HuH-7.5 (cell line): ENCODE data around the gene PARP9.
"Not testable (repeated sequence)": the region's sequence is repeated elsewhere in the genome, so short reads cannot be mapped to it uniquely, and the experiment has no call there.

Experiments used
- DNase-seq: peaks from one replicate; pipeline ENCODE4 v3.0.0; 2011; ENCODE audit warnings: low spot score

PARP9 gene

DNA sequence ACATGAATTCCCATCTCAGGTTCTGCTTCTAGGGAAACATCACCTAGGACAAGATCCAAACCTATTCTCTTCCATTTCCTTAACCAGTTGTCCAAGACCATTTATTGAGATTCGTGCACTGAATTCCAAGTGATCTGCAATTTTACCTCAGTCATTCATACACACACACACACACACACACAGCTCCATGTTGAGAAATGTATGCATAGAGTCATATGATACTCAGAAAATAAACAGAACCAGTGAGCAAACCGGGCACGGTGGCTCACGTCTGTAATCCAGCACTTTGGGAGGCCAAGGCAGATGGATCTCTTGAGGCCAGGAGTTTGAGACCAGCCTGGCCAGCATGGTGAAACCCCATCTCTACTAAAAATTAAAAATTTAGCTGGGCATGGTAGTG, 43.2 kb downstream of the PARP9 start:
- DNase-seq = no peak

DNA sequence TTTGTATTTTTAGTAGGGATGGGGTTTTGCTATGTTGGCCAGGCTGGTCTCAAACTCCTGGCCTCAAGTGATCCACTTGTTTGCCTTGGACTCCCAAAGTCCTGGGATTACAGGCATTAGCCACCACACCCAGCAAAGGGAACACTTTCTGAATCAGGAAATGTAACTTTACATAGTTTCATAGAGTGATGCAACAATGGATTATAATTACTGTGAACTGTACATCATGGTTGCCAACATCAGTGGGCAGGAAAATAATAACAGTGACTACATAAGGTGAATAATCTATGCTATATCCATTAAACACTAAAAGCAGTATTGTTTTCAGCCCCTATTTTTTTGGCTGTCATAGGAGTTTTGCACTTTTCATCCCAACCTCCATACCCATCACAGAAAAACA, 44.4 kb downstream of the PARP9 start:
- no peak for DNase-seq

DNA sequence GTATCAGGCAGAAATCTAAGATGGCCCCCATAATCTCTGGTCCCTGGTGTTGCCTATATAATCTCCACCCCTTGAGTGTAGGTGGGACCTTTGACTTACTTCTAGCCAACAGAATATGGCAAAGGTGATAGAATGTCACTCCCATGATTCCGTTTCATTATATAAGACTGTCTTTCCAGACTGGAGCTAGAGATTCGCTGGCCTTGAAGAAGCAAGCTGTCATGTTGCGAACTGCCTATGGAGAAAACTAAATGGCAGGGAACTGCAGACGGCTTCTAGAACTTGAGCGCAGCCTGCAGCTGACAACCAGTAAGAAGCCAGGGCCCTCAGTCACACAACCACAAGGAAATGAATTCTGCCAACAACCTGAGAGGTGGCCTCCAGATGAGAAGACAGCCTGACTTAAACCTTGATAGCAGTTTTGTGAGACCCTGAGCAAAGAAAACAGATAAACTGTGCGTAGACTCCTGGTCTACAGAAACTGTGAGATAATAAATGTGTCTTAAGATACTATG, 47.2 kb downstream of the PARP9 start:
- DNase-seq = no peak

GRCh38 chr3:122515870-122516269, 48.2 kb downstream of the PARP9 start:
- DNase-seq = peak; percentile 25

GRCh38 chr3:122515020-122515468, 49.1 kb downstream of the PARP9 start:
- no peak for DNase-seq

- DNase-seq = peak; percentile 96
These were observed 49.7 kb downstream of the PARP9 start, which contains the start of gene KPNA1 for GRCh38 chr3:122514123-122515019. TSS of gene KPNA1 (minus strand) at chr3:122514939. CDS start at chr3:122496565, 18,374 bp downstream.

DNA sequence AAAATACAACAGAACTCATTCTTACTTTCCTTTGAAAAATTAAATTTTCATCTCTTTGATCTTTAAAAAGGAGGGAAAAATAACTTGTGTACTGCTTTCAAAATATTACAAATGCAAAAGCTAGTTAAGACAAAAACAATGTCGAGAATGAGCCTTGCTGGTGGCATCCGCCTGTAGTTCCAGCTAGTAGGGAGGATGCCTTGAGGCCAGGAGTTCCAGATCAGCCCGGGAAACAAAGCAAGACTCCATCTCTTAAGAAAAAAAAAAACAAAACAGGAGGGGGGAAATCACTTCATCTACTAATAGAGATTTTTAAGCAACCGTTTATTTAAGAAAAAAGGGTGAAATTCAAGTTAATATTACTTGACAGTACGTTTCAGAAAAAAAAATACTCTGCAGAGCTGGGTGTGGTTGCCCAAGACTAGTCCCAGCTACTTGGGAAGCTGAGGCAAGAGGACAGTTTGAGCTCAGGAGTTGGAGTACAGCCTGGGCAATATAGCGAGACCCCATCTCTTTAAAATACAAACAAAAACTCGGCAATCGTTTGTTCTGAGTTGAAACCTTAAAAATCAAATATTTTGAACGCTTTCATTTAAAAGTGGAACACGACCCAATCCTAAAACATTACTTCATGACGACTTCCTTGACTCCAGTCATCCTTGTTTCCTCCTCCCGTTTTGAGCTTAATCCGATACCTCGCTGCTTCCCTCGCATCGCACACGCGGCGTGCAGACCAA, 50.5 kb downstream of the PARP9 start:
- DNase-seq = no peak

GRCh38 chr3:122512284-122512683, 51.8 kb downstream of the PARP9 start:
- DNase-seq = no peak

DNA sequence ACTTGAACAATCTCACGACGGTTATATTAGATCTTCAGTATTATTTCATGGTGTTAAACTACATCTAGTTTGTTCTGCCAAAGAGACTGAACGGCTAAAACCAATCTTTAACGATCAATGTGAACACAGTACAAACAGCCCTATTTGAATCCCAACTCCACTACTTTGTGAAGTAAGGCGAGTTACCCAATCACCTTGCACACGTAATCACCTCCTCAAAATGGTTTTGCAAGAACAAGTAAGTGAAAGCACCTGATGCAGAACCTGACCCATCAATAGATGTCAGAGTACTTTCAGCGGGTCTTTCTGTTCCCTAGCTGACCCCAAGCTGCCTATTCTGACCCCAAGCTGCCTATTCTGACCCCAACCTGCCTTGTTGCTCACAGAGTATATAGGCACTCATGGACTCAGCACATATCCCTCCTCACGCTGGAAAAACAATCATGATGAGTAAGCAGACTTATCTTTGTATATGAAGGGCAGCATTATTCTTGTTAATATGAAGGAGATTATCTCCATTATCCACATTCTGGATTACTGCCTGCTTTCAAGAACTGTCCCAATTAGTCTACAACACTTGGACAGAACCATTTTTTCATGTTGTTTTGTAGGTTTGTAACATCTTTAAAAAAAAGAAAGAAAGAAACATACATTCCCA, 53.1 kb downstream of the PARP9 start:
- DNase-seq = peak; percentile 13

GRCh38 chr3:122508944-122509343, 55.2 kb downstream of the PARP9 start:
- DNase-seq = not testable (repeated sequence)

GRCh38 chr3:122508135-122508914, 55.8 kb downstream of the PARP9 start:
- no peak for DNase-seq

- no peak for DNase-seq
These were observed 57.6 kb downstream of the PARP9 start for GRCh38 chr3:122506450-122506849.

GRCh38 chr3:122505676-122506075, 58.4 kb downstream of the PARP9 start:
- DNase-seq = no peak

DNA sequence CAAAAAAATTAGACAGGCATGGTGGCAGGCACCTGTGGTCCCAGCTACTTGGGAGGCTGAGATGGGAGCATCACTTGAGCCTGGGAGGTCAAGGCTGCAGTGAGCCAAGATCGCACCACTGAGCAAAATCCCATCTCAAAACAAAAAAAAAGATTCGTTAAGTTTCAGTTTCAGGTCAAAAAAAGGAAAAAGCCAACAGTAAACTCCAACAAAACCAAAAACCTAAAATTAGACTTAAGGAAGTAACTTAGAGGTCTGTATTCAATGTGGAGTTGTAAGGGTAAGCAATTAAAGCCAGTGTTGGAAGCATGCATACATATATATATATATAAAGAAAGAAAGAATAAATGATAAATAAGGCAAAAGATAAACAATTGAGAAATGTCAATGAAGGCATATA, 61.2 kb downstream of the PARP9 start:
- no peak for DNase-seq

DNA sequence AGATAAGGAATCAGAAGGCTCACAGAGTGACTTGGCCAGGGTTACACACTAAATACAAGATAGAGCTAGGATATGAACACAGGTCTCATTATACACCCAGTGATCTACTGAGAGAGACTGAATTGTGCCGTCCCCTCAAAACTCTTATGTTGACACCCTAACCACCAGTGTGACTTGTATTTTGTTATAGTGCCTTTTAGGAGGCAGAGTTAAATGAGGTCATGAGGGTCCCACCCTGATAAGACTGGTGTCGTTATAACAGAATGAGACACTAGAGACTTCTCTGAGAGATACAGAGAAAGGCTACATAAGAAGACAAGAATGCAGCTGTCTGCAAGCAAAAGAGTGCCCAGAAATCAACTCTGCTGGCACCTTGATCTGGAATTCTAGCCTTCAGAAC, 62.0 kb downstream of the PARP9 start:
- DNase-seq = no peak

- not testable (repeated sequence) for DNase-seq
These were observed 63.1 kb downstream of the PARP9 start for GRCh38 chr3:122500964-122501363.

- DNase-seq = no peak
These were observed 65.9 kb downstream of the PARP9 start for GRCh38 chr3:122498152-122498551.

GRCh38 chr3:122497425-122497824, 66.7 kb downstream of the PARP9 start:
- no peak for DNase-seq

GRCh38 chr3:122496508-122496907, 67.6 kb downstream of the PARP9 start:
- DNase-seq = no peak

- DNase-seq = no peak
These were observed 70.8 kb downstream of the PARP9 start for GRCh38 chr3:122493296-122493695.

GRCh38 chr3:122488262-122488973, 75.7 kb downstream of the PARP9 start:
- no peak for DNase-seq
